ENCODE data around the gene SLC6A18.
"Not testable (repeated sequence)": the region's sequence is repeated elsewhere in the genome, so short reads cannot be mapped to it uniquely, and the experiment has no call there.

SLC6A18 gene

GRCh38 chr5:1259806-1260480, 34.8 kb downstream of the SLC6A18 start:
- DNase-seq: no peak

DNA sequence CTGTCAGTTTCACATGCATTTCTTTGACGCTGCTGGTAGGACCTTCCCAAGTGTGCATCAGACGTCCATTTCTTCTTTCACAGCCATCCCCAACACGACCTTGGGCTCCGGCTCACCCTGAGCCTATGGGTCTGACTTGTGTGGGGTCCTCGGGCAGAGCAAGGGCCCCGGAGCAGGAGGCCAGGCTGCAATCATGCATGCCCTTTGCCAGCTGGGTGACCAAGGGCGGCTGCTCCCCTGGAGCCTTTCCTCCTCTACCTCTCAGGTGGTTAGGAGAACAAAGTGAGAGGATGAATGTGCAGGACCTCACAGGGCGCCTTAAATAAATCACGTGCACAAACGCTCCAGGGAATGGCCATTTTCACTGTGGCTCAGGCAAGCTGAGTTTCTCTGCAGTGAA, 36.5 kb downstream of the SLC6A18 start:
- DNase-seq: no peak

GRCh38 chr5:1262381-1262780, 37.2 kb downstream of the SLC6A18 start:
- DNase-seq: no peak

- no peak for DNase-seq
Measured at GRCh38 chr5:1264211-1264610, 39.0 kb downstream of the SLC6A18 start.

DNA sequence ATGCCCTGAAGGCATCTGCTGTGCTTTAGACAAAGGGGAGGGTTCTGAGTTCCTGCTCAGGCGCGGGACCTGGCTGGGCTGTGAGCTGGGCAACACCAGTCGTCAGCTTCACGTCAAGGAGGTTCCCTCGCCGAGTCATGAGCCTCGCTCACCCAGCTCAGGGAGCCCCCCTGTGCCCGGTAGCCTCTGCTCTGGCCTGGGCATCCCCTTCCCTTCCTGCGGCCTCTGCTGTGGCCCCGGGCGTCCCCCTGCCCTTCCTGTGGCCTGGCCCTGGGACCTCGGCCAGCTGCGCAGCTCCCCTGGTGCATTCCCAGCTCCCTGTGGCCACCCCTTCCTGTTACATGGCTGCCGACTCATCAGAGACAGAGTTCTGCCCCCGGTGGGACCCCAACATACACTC, 39.8 kb downstream of the SLC6A18 start:
- DNase-seq: no peak

DNA sequence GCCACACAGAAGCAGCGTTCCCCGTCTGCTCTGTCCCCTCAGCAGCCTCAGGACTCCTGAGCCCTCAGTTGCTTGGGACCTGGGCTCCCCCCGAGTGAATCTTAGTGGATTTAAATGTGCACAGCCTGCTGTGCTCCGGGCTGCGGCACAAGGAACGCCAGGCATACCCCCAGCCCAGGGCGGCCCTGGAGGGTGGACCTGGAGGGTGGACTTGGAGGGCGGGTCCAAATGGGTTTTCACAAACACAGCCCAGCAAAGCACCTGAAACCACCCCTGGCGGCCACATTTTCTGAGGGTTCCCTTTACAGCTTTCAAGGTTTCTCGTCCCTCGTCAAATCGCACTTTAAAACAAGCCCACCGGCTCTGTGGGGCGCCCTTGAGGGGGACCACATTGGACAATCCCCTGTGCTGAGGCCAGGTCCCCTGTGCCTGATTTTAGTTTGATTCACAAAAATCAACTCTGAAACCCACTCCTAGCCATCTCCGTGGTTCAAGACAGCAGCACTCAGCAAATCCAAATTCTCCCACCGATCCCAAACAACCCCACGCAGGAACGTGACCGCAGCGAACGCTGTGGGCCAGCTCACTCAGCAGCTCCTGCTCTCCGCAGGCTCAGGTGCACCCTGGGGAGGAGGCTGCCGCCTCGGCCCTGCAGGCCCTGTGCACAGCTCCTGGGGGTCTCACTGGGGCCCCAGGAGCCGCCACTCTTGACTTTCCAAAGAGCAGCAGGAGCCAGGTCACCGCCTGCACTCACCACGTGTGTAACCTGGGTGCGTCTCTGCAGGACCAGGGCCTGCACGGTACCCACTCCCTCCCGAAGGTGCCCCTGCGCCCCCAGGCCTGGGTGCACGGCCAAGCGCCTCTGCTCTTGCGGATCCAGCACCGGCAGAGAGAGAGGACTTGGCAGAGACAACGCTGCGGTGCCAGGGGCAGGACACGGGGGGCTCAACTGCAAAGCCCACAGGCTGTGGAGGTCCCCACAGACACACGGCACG, 40.6 kb downstream of the SLC6A18 start:
- no peak for DNase-seq

DNA sequence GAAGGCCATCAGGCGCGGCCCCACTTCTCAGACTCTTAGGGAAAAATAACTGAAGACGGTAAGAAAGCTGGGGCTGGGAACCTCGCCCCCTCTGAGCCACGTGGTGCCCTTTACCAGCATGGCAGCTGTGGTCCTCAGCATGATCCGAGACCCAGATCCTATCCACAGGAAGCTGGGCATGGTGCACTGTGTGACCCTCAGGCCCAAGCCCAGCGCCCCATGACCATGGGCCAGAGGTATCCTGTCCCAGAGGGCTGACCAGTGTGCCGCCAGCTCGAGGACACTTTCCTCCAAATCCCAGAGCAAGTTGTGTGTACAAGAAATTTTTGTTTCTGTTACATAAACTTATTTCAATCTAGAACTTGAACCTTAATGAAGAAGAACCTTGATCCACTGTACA, 41.6 kb downstream of the SLC6A18 start:
- no peak for DNase-seq

GRCh38 chr5:1267464-1267863, 42.3 kb downstream of the SLC6A18 start:
- DNase-seq: not testable (repeated sequence)

DNA sequence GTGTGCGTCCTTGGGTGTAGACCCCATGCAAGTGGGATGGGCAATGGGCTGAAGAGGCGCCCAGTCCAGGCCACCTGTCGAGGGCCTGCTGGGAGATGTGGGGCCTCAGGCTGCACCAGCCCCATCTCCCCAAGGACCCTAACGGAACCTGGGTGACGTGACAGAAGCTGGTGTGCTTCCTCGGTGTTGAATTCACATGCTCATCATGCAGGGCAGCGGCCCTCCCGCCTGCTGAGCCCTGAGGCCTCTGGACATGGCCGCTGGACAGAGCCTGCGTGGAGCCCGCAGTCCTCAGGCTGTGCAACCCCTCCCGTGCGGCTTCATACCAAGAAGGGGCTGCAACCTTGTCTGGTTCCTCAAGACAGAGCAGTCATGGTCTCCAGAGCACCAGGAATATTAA, 42.9 kb downstream of the SLC6A18 start:
- DNase-seq: no peak

- DNase-seq: no peak
Measured at GRCh38 chr5:1268666-1269065, 43.5 kb downstream of the SLC6A18 start.

- DNase-seq: no peak
Measured at GRCh38 chr5:1270426-1270825, 45.2 kb downstream of the SLC6A18 start.

GRCh38 chr5:1270933-1271914, 46.0 kb downstream of the SLC6A18 start:
- no peak for DNase-seq

DNA sequence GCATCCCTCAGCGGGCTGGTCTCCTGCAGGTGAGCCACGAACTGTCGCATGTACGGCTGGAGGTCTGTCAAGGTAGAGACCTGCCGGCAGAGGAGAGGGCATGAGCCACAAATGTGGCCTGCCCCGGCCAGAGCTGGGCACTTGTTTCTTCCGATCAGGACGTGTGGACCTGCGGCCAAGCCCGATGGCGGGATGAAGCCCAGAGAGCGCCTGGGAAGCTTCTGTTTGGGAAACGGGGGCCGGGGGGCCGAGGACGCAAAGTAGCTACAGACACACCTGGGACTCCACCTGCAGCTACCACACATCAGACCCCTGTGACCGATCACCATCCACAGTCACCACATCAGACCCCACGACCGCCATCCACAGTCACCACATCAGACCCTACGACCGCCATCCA, 47.0 kb downstream of the SLC6A18 start:
- DNase-seq: no peak

DNA sequence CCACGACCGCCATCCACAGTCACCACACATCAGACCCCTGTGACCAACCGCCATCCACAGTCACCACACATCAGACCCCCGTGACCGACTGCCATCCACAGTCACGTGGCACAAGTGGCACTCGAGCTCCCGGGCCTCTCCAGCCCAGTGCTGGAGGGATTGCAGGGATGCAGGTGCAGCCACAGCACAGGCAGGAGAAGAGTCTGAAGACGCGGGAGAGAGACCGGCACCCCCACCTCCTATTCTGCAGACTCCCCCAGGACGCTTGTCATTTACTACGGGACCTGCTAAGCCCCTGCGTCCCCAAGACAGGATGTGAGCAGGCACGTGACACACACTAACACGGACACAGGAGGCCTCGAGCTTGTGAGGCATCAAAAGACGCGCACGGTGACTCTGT, 48.6 kb downstream of the SLC6A18 start:
- DNase-seq: no peak

- no peak for DNase-seq
Measured at GRCh38 chr5:1274471-1274870, 49.3 kb downstream of the SLC6A18 start.

DNA sequence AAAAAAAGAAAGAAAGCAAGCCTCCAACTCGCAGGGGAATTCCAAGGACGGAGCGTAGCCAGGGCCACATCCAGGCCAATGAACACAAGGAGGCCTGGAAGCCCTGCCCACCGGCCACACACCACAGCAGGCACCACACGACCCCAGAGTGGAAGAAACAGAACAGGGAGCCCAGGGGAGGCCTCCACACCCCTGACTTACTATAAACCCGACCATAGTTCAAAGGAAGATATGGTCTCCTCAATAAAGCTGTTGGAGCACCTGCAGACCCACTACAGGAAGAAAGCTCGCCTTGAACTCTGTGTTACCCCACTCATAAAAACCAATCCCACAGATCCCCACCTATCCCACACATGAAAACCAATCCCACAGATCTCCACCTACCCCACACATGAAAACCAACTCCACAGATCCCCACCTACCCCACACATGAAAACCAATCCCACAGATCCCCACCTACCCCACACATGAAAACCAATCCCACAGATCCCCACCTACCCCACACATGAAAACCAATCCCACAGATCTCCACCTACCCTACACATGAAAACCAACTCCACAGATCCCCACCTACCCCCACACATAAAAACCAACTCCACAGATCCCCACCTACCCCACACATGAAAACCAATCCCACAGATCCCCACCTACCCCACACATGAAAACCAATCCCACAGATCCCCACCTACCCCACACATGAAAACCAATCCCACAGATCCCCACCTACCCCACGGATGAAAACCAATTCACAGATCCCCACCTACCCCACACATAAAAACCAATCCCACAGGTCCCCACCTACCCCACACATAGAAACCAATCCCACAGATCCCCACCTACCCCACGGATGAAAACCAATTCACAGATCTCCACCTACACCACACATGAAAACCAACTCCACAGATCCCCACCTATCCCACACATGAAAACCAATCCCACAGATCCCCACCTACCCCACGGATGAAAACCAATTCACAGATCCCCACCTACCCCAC, 50.5 kb downstream of the SLC6A18 start:
- DNase-seq: not testable (repeated sequence)

GRCh38 chr5:1276930-1277329, 51.7 kb downstream of the SLC6A18 start:
- no peak for DNase-seq

DNA sequence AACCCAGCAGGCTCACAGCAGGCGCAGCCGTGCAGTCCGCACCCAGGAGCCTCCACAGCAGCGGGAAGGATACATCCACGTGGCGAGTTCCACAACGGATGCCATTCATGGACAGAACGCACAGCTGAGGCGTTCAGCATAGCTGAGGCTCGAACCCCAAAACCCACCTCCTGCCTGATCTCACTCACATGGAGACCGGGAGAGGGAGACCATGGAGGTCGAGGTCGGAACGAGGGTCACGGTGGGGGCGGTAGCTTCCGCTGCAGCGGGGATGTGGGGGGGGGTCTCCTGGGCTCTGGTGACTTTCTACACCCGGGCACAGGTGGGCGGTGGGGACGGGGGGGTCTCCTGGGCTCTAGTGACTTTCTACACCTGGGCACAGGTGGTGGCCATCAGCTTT, 52.1 kb downstream of the SLC6A18 start:
- DNase-seq: no peak

GRCh38 chr5:1277781-1278180, 52.6 kb downstream of the SLC6A18 start:
- no peak for DNase-seq

DNA sequence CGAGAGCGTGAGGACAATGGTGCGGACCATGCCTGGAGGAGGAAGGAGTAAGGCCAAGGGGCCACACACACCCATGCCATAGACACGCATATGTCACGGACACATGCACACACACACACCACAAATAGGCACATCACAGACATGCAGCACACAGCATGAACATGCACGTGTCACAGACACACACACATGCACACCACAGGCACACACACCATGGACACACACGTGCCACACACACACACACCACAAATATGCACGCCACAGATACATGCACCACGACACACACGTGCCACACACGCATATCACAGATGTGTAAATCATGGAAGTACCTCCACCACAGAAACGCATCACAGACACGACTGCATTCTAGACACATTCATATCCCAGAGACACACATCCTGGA, 53.0 kb downstream of the SLC6A18 start:
- no peak for DNase-seq

DNA sequence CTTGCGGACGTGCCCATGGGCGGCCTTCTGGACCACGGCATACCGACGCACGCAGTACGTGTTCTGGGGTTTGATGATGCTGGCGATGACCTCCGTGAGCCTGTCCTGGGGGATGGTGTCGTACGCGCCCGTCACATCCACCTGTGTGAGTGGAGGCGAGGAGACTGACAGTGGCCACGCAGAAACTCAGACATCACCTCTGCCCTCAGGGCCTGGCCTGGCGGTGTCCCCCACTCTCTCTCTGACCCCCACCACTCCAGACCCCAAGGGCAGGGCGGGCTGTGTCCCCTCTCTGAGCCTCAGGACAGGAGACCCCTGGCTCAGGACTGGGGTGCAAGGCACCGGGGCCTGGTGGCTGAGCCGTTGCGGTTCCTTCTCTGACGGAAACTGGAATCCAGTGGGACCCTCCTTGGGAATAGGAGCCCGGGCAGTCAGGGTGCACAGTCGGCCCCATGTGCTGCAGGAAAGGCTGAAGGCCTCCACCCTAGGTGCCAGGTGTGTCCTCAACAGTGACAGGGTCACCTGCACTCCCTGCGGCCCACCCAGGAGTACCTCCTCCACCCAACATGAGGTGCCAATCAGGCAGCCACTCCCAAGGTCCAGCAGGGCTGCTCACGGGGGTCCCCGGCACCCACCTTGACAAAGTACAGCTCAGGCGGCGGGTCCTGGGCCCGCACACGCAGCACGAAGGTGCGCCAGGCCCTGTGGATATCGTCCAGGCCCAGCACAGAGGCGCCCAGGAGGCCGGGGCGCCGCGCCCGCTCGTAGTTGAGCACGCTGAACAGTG, 53.7 kb downstream of the SLC6A18 start:
- DNase-seq: no peak
